Esophagus squamous epithelium (tissue), 5 donors: ENCODE measurements around the gene STRADA. TPM values are rescaled to one million over a fixed set of nuclear protein-coding genes. Genes with fewer than 3 reads are reported as not detected.
A peak's percentile ranks its signal among the peaks of the same experiment; 100 is the strongest.
"Not testable (repeated sequence)": the region's sequence is repeated elsewhere in the genome, so short reads cannot be mapped to it uniquely, and the experiment has no call there.

Source experiments
- DNase-seq: peaks from one replicate; lab custom pipeline; 2025; lab: John Stamatoyannopoulos, UW
- H3K27ac ChIP-seq, 4 donors: fragments of 200-600 bp; sonication (generic); one replicate each; pipeline ENCODE4 v1.5.1; 2016 to 2019; ENCODE audit warnings: mild to moderate bottlenecking in 1 of 4
- H3K27me3 ChIP-seq, 4 donors: fragments of 200-600 bp; sonication (generic); 1 replicate in 3 of 4; 2 replicates in 1 of 4; pipeline versions ENCODE4 v1.5.1 to v1.6.0; 2017 to 2021; ENCODE audit warnings: antibody characterized with exemption in 1 of 4
- H3K36me3 ChIP-seq, 3 donors: fragments of 200-600 bp; sonication (generic); one replicate each; pipeline ENCODE4 v1.5.1; 2016 to 2019
- H3K4me1 ChIP-seq, 3 donors: fragments of 200-600 bp; sonication (generic); one replicate each; pipeline ENCODE4 v1.5.1; 2017 to 2019
- H3K4me3 ChIP-seq, 4 donors: fragments of 200-600 bp; sonication (generic); 1 replicate in 3 of 4; 2 replicates in 1 of 4; pipeline ENCODE4 v1.5.1; 2016 to 2019; ENCODE audit warnings: mild to moderate bottlenecking in 2 of 4, moderate library complexity in 1 of 4
- H3K9me3 ChIP-seq, 3 donors: fragments of 200-600 bp; sonication (generic); one replicate each; pipeline ENCODE4 v1.5.1; 2016 to 2019
- CTCF ChIP-seq, 6 experiments: fragments of 450-650 bp in 4 of 6; fragments of 200-600 bp in 2 of 6; sonication (generic) in 2 of 6; IDR thresholded peaks; one replicate each; pipeline ENCODE4 v1.5.1; 2016 to 2019; ENCODE audit warnings: antibody characterized with exemption in 6 of 6, mild to moderate bottlenecking in 4 of 6, moderate library complexity in 4 of 6
- POLR2A ChIP-seq, 4 donors: fragments of 450-650 bp; IDR thresholded peaks; one replicate each; pipeline ENCODE4 v1.6.1; 2017; ENCODE audit warnings: antibody characterized with exemption in 4 of 4, mild to moderate bottlenecking in 4 of 4, moderate library complexity in 3 of 4
- WGBS, 2 donors: methylation state at CpG; one replicate each; pipeline ENCODE4 v1.1.5; 2018; 5-methylcytosine and 5-hydroxymethylcytosine counted together
- intact Hi-C: fragments of 100-400 bp; cut with DNase I; formaldehyde crosslinking; loops from one replicate; pipeline ENCODE4 v1.15.0; 2022
- total RNA-seq, 4 donors: library from RNA; depleted of rRNA; stranded (reverse); fragments of >200 nt; gene quantifications; one replicate each; pipeline ENCODE4 v1.1.0, GENCODE V29; 2016
- donor health status: DM: yes; HTN: yes; CAD: no.

Gene STRADA
- total RNA-seq, 4 donors from 2014 or later: 9.2 to 25.4 (median 18.6) TPM

GRCh38 chr17:63751806-63752205 lies 10.2 kb upstream of the STRADA start:
- WGBS, 2 donors: 61 to 73% methylated on average over 8 of the region's 8 CpGs
- Histone ChIP-seq H3K4me3 (no peak overlapping the region), H3K9me3 (no peaks in the 10 kb centered on the region), H3K27me3 (no peaks in the 10 kb centered on the region), H3K4me1 (no peaks in the 10 kb centered on the region), H3K27ac (no peak overlapping the region), H3K36me3 (peaks cover 4 to 100% (median 18%) of the 10 kb centered on the region in 3 donors)
- no peak for TF ChIP-seq CTCF (IDR thresholded peaks at IDR 0.05)
- no peak for DNase-seq
- intact Hi-C loops: no loop called here

- WGBS, 2 donors: 0% methylated on average over 5 to 14 of the region's 14 CpGs
- peak overlapping the region; percentile 91 to 99 (median 96) for H3K27ac ChIP-seq
- no peaks in the 10 kb centered on the region for H3K27me3 ChIP-seq
- no peaks in the 10 kb centered on the region for H3K9me3 ChIP-seq
- peak overlapping the region; percentile 53 to 96 (median 78) for H3K4me3 ChIP-seq
- intact Hi-C loops: no loop called here
- no peak for DNase-seq
- TF ChIP-seq CTCF (IDR thresholded peaks at IDR 0.05) (no peak), POLR2A (IDR thresholded peaks at IDR 0.05) (no peak)
- peaks cover 0 to 16% (median 5%) of the 10 kb centered on the region in 3 donors for H3K36me3 ChIP-seq
- peaks cover 7 to 36% (median 13%) of the 10 kb centered on the region in 3 donors for H3K4me1 ChIP-seq
Measured at GRCh38 chr17:63741143-63741407, 524 bp downstream of the STRADA start.

- no peak for DNase-seq
- TF ChIP-seq CTCF (IDR thresholded peaks at IDR 0.05) (no peak), POLR2A (IDR thresholded peaks at IDR 0.05) (no peak)
- 28 to 31% methylated on average over 12 of the region's 12 CpGs for WGBS, 2 donors
Measured at GRCh38 chr17:63740464-63741142, 996 bp downstream of the STRADA start.

GRCh38 chr17:63735691-63736090 lies 5.9 kb downstream of the STRADA start:
- peaks cover 7 to 21% (median 8%) of the 10 kb centered on the region in 3 donors for H3K4me1 ChIP-seq
- H3K9me3 ChIP-seq: no peaks in the 10 kb centered on the region
- no peak overlapping the region for H3K4me3 ChIP-seq
- H3K27ac ChIP-seq: no peak overlapping the region
- intact Hi-C loops: no loop called here
- no peaks in the 10 kb centered on the region for H3K36me3 ChIP-seq
- TF ChIP-seq CTCF (IDR thresholded peaks at IDR 0.05): no peak
- TF ChIP-seq POLR2A (IDR thresholded peaks at IDR 0.05): no peak
- DNase-seq: no peak
- no peaks in the 10 kb centered on the region for H3K27me3 ChIP-seq
- 92 to 93% methylated on average over 8 of the region's 8 CpGs for WGBS, 2 donors

More at GRCh38 chr17:63740464-63741142, 996 bp downstream of the STRADA start:
- Histone ChIP-seq H3K4me1 (peaks cover 7 to 36% (median 13%) of the 10 kb centered on the region in 3 donors), H3K27ac (peak overlapping the region; percentile 91 to 99 (median 96)), H3K36me3 (peaks cover 0 to 11% (median 2%) of the 10 kb centered on the region in 3 donors), H3K27me3 (no peaks in the 10 kb centered on the region), H3K9me3 (no peaks in the 10 kb centered on the region), H3K4me3 (peak overlapping the region; percentile 53 to 96 (median 78))
- intact Hi-C loops: no loop called here

GRCh38 chr17:63722403-63722802 lies 19.2 kb downstream of the STRADA start:
- intact Hi-C loops: no loop called here
- Histone ChIP-seq H3K36me3 (peaks cover 0 to 58% (median 6%) of the 10 kb centered on the region in 3 donors), H3K4me1 (no peaks in the 10 kb centered on the region), H3K9me3 (no peaks in the 10 kb centered on the region), H3K4me3 (no peak overlapping the region), H3K27ac (no peak overlapping the region), H3K27me3 (no peaks in the 10 kb centered on the region)
- DNase-seq: no peak
- no peak for TF ChIP-seq POLR2A (IDR thresholded peaks at IDR 0.05)
- no peak for TF ChIP-seq CTCF (IDR thresholded peaks at IDR 0.05)
- WGBS, 2 donors: 66 to 80% methylated on average over 2 of the region's 2 CpGs

- DNase-seq, H3K4me3 ChIP-seq, H3K27ac ChIP-seq, intact Hi-C loops, H3K4me1 ChIP-seq, H3K27me3 ChIP-seq, H3K9me3 ChIP-seq: not testable (repeated sequence)
- peaks cover 0 to 44% (median 5%) of the 10 kb centered on the region in 3 donors for H3K36me3 ChIP-seq
- WGBS, 2 donors: 95 to 100% methylated on average over 3 to 4 of the region's 5 CpGs
Measured at GRCh38 chr17:63720194-63720593, 21.4 kb downstream of the STRADA start.
